K562 (cell line): Measurements from ENCODE around the gene PRDM16. TPM values are rescaled to one million over a fixed set of nuclear protein-coding genes. Genes with fewer than 3 reads are reported as not detected.

Experiments
- ATAC-seq: fragments of 200-7000 bp; cut with Tn5 transposase; 3 replicates; pipeline ENCODE4 v1.9.1; 2020; ENCODE audit warnings: moderate library complexity
- BruUV-seq: library from RNA; stranded (reverse); fragments of 400-500 nt; replicated peaks from 2 replicates; lab custom pipeline; 2021; lab: Mats Ljungman, UMichigan
- CTCF ChIA-PET: fragments of 300-600 bp; formaldehyde crosslinking; extraction: SDS; loops from one replicate; lab custom pipeline; 2021; ENCODE audit warnings: low intra/inter-chr PET ratio; lab: Yijun Ruan, JAX
- POLR2A ChIA-PET: fragments of 300-600, 350-650 bp; sonication (Branson Sonifier 250); formaldehyde crosslinking; extraction: SDS; loops from one replicate; lab custom pipeline; 2021; ENCODE audit warnings: antibody characterized with exemption, inconsistent platforms; lab: Yijun Ruan, JAX
- DNase-seq, 4 experiments: peaks; one replicate each; pipeline versions ENCODE4 v3.0.0 to v3.0.0-alpha.2; 2011 to 2018; ENCODE audit warnings: low spot score in 3 of 4, mixed read lengths in 3 of 4; ENCODE audit errors: extremely low read depth in 1 of 4
- FAIRE-seq: peaks from 2 replicates; lab custom pipeline; 2011; peaks lifted over from hg19 to GRCh38; lab: Jason Lieb, UNC
- H2AFZ ChIP-seq: 2 replicates; pipeline ENCODE4 v1.6.0; 2011; ENCODE audit warnings: low read depth, low read length, control low read depth, inconsistent platforms
- H3K27ac ChIP-seq: fragments of 200-600 bp; 3 replicates; pipeline ENCODE4 v1.8.0; 2011; ENCODE audit warnings: low read depth, mild to moderate bottlenecking, control low read depth, inconsistent platforms, low read length, moderate library complexity, mixed read lengths; ENCODE audit errors: extremely low read depth
- H3K27me3 ChIP-seq, 2 experiments: fragments of 300-600 bp in 1 of 2; 2 replicates in 1 of 2; 3 replicates in 1 of 2; pipeline versions ENCODE4 v1.6.0 to v1.8.0; 2011; ENCODE audit warnings: inconsistent platforms in 2 of 2, low read length in 2 of 2, mild to moderate bottlenecking in 1 of 2, mixed read lengths in 1 of 2, moderate library complexity in 1 of 2; ENCODE audit not compliant: control insufficient read depth in 2 of 2, insufficient read depth in 2 of 2
- H3K36me3 ChIP-seq: fragments of 300-600 bp; 3 replicates; pipeline ENCODE4 v1.8.0; 2011; ENCODE audit warnings: mild to moderate bottlenecking, low read length, inconsistent platforms; ENCODE audit not compliant: control insufficient read depth, insufficient read depth
- H3K4me1 ChIP-seq, 2 experiments: fragments of 200-600 bp in 1 of 2; replicated peaks in 1 of 2; 2 replicates in 1 of 2; 3 replicates in 1 of 2; pipeline versions ENCODE4 v1.5.1 to v1.8.0; 2011; ENCODE audit warnings: inconsistent platforms in 2 of 2, low read length in 2 of 2, mild to moderate bottlenecking in 1 of 2, mixed read lengths in 1 of 2, moderate library complexity in 1 of 2; ENCODE audit not compliant: control insufficient read depth in 2 of 2, insufficient read depth in 2 of 2
- H3K4me2 ChIP-seq: 2 replicates; pipeline ENCODE4 v1.6.1; 2011; ENCODE audit warnings: low read length, control low read depth, inconsistent platforms, mixed read lengths; ENCODE audit not compliant: insufficient read depth
- H3K4me3 ChIP-seq: fragments of 200-600 bp; sonication (generic), shearing (Covaris generic); 2 replicates; pipeline ENCODE4 v1.5.1; 2016; ENCODE audit warnings: control low read depth, inconsistent platforms
- H3K79me2 ChIP-seq: fragments of 200-600 bp; 3 replicates; pipeline ENCODE4 v1.8.0; 2011; ENCODE audit warnings: low read length, inconsistent platforms; ENCODE audit not compliant: control insufficient read depth, insufficient read depth
- H3K9ac ChIP-seq, 2 experiments: 2 replicates each; pipeline versions ENCODE4 v1.6.0 to v1.6.1; 2011; ENCODE audit warnings: low read depth in 2 of 2, low read length in 2 of 2, control low read depth in 1 of 2, inconsistent platforms in 1 of 2, mild to moderate bottlenecking in 1 of 2, mixed read lengths in 1 of 2; ENCODE audit not compliant: insufficient read depth in 1 of 2
- H3K9me1 ChIP-seq: one replicate; pipeline ENCODE4 v1.6.0; 2011; ENCODE audit warnings: inconsistent platforms, mild to moderate bottlenecking, low read length, moderate library complexity; ENCODE audit not compliant: control insufficient read depth, insufficient read depth
- H3K9me3 ChIP-seq: replicated peaks from 2 replicates; pipeline ENCODE4 v1.5.1; 2011; ENCODE audit warnings: low read depth, low read length, inconsistent platforms; ENCODE audit not compliant: control insufficient read depth, insufficient read depth
- H4K20me1 ChIP-seq: replicated peaks from 2 replicates; pipeline ENCODE4 v1.6.1; 2011; ENCODE audit warnings: low read length, inconsistent platforms, mixed read lengths; ENCODE audit not compliant: control insufficient read depth, insufficient read depth
- NR3C1 ChIP-seq: sonication (generic); formaldehyde crosslinking; IDR thresholded peaks from 2 replicates; pipeline ENCODE4 v1.8.1; 2022; ENCODE audit warnings: missing genetic modification reagents
- RBM15 ChIP-seq: fragments of 200-400 bp; formaldehyde crosslinking; IDR thresholded peaks from 2 replicates; pipeline ENCODE4 v1.6.1; 2018; ENCODE audit warnings: mild to moderate bottlenecking, low read length, moderate library complexity; ENCODE audit not compliant: insufficient read depth
- ZNF79 ChIP-seq: fragments of 250-450 bp; sonication (Bioruptor Pico); IDR thresholded peaks from 2 replicates; pipeline ENCODE4 v1.4.0; 2020; ENCODE audit warnings: low read depth, mild to moderate bottlenecking, moderate library complexity
- WGBS: fragments of 100-300 bp; shearing (Covaris generic); methylation state at CpG from one replicate; pipeline ENCODE4 v1.1.6; 2016; ENCODE audit warnings: low coverage, mixed read lengths; ENCODE audit not compliant: insufficient coverage; ENCODE audit errors: missing lambda C conversion rate; 5-methylcytosine and 5-hydroxymethylcytosine counted together
- in situ Hi-C: fragments of 300-500 bp; cut with MboI; formaldehyde crosslinking; loops from 4 replicates; pipeline ENCODE4 v1.15.0; 2018; ENCODE audit warnings: inconsistent platforms, mixed read lengths
- intact Hi-C: fragments of 100-400 bp; cut with micrococcal nuclease; formaldehyde crosslinking; loops from 2 replicates; pipeline ENCODE4 v1.14.2; 2022
- polyA plus RNA-seq, 8 experiments: library from polyadenylated mRNA; depleted of rRNA in 4 of 8; stranded (reverse) in 5 of 8; unstranded in 3 of 8; fragments of >200 nt; fragmentation: Nextera tagmentation in 2 of 8; fragmentation: Illumina TruSeq in 1 of 8; extraction: Ambion mirVana in 2 of 8; extraction: Trizol in 1 of 8; gene quantifications; 2 replicates each; pipeline versions ENCODE4 v1.2.1 to v1.2.3, GENCODE V29; 2011 to 2014; ENCODE audit warnings: inconsistent platforms in 1 of 8, missing spikeins in 1 of 8
- total RNA-seq, 7 experiments: library from RNA; depleted of rRNA in 6 of 7; stranded (reverse); fragments of >200 nt in 6 of 7; fragmentation: Illumina TruSeq in 2 of 7; extraction: Trizol in 2 of 7; gene quantifications; 2 replicates each; pipeline versions ENCODE4 v1.2.1 to v1.2.3, GENCODE V29; 2011 to 2021; ENCODE audit warnings: low replicate concordance in 1 of 7
- TF ChIP-seq, protein P1 (sequence below), 3 experiments: IDR thresholded peaks in 2 of 3; conservative IDR thresholded peaks in 1 of 3; 2 replicates each; pipeline ENCODE4 v1.5.1; 2011 to 2012; ENCODE audit warnings: low read length in 3 of 3, mild to moderate bottlenecking in 3 of 3, control low read depth in 2 of 3, improper control_type of control experiment in 1 of 3, inconsistent platforms in 1 of 3, low read depth in 1 of 3, mixed read lengths in 1 of 3, moderate library complexity in 1 of 3; ENCODE audit not compliant: insufficient read depth in 2 of 3
- TF ChIP-seq, protein P2 (sequence below): IDR thresholded peaks from 2 replicates; pipeline ENCODE4 v1.6.1; 2011; ENCODE audit warnings: borderline replicate concordance, low read depth, mild to moderate bottlenecking, moderate library complexity, low read length; ENCODE audit not compliant: insufficient read depth, poor library complexity, severe bottlenecking
- TF ChIP-seq, protein P3 (sequence below), 2 experiments: IDR thresholded peaks in 1 of 2; conservative IDR thresholded peaks in 1 of 2; 2 replicates each; pipeline ENCODE4 v1.6.1; 2016; ENCODE audit warnings: low read depth in 2 of 2, mild to moderate bottlenecking in 1 of 2, missing compliant biosample characterization in 1 of 2, missing genetic modification characterization in 1 of 2, moderate library complexity in 1 of 2
- TF ChIP-seq, protein P4 (sequence below): fragments of 250-450 bp; sonication (Bioruptor Pico); IDR thresholded peaks from 2 replicates; pipeline ENCODE4 v1.4.0; 2020; ENCODE audit warnings: mild to moderate bottlenecking

The PRDM16 gene
- total and polyA plus RNA-seq, 9 of the 15 experiments (the other 6 are each of a cell fraction or from before 2014, with no cell fraction given): 0.10 to 0.27 TPM; not detected in 7

DNA sequence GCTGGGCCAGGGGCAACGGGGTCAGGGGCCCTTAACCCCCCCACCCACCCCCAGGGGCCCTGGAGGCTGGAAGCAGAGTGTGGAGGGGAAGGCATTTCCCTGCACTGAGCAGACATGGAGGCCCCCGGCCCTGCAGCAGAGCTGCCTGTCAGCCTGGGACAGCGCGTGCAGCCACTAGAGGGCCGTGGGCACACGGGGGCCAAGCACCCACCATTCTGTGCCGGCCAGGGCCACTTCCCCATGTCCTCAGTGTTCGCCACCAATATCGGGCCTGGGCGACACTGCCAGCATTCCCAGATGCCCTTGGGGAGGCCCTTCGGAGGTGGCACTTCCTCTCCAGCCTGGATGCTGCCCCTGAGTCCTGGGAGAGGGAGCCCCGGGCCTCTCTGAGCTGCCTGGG is 362.3 kb downstream of the PRDM16 start (continued):
- TF ChIP-seq, protein P1, sequence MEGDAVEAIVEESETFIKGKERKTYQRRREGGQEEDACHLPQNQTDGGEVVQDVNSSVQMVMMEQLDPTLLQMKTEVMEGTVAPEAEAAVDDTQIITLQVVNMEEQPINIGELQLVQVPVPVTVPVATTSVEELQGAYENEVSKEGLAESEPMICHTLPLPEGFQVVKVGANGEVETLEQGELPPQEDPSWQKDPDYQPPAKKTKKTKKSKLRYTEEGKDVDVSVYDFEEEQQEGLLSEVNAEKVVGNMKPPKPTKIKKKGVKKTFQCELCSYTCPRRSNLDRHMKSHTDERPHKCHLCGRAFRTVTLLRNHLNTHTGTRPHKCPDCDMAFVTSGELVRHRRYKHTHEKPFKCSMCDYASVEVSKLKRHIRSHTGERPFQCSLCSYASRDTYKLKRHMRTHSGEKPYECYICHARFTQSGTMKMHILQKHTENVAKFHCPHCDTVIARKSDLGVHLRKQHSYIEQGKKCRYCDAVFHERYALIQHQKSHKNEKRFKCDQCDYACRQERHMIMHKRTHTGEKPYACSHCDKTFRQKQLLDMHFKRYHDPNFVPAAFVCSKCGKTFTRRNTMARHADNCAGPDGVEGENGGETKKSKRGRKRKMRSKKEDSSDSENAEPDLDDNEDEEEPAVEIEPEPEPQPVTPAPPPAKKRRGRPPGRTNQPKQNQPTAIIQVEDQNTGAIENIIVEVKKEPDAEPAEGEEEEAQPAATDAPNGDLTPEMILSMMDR (IDR thresholded peaks at IDR 0.05 in 2 of 3, conservative IDR thresholded peaks at IDR 0.05 in 1 of 3; ENCODE audit: insufficient read depth in 2 of 3, low read depth in 1 of 3, low read length in 3 of 3): peak; percentile 45 to 52 (median 47)
- TF ChIP-seq RBM15: no peak
- TF ChIP-seq ZNF79: no peak
- TF ChIP-seq NR3C1: no peak
- TF ChIP-seq, protein P2, sequence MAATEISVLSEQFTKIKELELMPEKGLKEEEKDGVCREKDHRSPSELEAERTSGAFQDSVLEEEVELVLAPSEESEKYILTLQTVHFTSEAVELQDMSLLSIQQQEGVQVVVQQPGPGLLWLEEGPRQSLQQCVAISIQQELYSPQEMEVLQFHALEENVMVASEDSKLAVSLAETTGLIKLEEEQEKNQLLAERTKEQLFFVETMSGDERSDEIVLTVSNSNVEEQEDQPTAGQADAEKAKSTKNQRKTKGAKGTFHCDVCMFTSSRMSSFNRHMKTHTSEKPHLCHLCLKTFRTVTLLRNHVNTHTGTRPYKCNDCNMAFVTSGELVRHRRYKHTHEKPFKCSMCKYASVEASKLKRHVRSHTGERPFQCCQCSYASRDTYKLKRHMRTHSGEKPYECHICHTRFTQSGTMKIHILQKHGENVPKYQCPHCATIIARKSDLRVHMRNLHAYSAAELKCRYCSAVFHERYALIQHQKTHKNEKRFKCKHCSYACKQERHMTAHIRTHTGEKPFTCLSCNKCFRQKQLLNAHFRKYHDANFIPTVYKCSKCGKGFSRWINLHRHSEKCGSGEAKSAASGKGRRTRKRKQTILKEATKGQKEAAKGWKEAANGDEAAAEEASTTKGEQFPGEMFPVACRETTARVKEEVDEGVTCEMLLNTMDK: peak; percentile 50

DNA sequence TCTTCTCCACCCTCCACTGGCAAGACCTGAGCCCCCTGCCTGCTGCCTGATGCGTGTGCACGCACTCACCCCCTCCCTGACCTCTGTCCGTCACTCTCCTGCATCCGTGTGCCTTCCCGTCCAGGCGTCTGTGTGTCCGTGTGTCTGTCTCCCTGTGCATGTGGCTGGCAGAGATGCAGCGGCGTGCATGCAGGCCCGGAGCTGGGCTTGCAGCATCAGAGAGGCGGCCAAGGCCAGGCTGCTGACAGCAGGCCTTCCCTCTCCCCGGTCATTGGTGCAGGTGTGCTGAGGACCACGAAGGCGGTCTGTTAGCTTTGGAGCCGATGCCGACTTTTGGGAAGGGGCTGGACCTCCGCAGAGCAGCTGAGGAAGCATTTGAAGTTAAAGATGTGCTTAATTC is 362.7 kb downstream of the PRDM16 start:
- Histone ChIP-seq H3K27ac (no peak overlapping the region), H3K79me2 (no peaks in the 10 kb centered on the region), H3K36me3 (no peaks in the 10 kb centered on the region), H4K20me1 (peaks cover 18% of the 10 kb centered on the region), H3K4me2 (no peak overlapping the region), H3K4me1 (peaks cover 0 to 9% of the 10 kb centered on the region in 2 experiments; a peak in 1 of 5 replicates), H3K9me3 (no peaks in the 10 kb centered on the region), H3K9me1 (peaks cover 3% of the 10 kb centered on the region), H2AFZ (no peak overlapping the region), H3K27me3 (peaks cover 37 to 94% of the 10 kb centered on the region in 2 experiments; a peak in 4 of 5 replicates), H3K4me3 (no peak overlapping the region), H3K9ac (0 out of 4 replicates have a peak overlapping the region, but pooled peaks of 1 of the 2 experiments have one; percentile 14)
- ChIA-PET POLR2A (interaction anchor here (0.6 to 1.2 kb wide), 2 partner anchors 9 to 328 kb away, joined by 3 to 4 read pairs; no protein-coding TSS in a partner anchor), CTCF (no interaction called here)
- no peak for FAIRE-seq
- DNase-seq: no peak
- no TSS peak for BruUV-seq
- no peak; the same call in 1 of the 3 replicates for ATAC-seq
- intact Hi-C loops: no loop called here
- 9% methylated on average over 17 of the region's 17 CpGs for WGBS
- in situ Hi-C loops: no loop called here
- TF ChIP-seq, protein P3, sequence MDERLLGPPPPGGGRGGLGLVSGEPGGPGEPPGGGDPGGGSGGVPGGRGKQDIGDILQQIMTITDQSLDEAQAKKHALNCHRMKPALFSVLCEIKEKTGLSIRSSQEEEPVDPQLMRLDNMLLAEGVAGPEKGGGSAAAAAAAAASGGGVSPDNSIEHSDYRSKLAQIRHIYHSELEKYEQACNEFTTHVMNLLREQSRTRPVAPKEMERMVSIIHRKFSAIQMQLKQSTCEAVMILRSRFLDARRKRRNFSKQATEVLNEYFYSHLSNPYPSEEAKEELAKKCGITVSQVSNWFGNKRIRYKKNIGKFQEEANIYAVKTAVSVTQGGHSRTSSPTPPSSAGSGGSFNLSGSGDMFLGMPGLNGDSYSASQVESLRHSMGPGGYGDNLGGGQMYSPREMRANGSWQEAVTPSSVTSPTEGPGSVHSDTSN (CRISPR knock-in tag; IDR thresholded peaks at IDR 0.05; ENCODE audit: low read depth): no peak
- TF ChIP-seq, protein P3 (tag; conservative IDR thresholded peaks at IDR 0.05; ENCODE audit: low read depth): no peak
- TF ChIP-seq, protein P4, sequence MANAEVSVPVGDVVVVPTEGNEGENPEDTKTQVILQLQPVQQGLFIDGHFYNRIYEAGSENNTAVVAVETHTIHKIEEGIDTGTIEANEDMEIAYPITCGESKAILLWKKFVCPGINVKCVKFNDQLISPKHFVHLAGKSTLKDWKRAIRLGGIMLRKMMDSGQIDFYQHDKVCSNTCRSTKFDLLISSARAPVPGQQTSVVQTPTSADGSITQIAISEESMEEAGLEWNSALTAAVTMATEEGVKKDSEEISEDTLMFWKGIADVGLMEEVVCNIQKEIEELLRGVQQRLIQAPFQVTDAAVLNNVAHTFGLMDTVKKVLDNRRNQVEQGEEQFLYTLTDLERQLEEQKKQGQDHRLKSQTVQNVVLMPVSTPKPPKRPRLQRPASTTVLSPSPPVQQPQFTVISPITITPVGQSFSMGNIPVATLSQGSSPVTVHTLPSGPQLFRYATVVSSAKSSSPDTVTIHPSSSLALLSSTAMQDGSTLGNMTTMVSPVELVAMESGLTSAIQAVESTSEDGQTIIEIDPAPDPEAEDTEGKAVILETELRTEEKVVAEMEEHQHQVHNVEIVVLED (CRISPR knock-in tag): no peak
